Stomach (tissue), 4 donors: ENCODE results near the gene SCN11A.

Experiments
- EP300 ChIP-seq: sonication (generic); formaldehyde crosslinking; IDR thresholded peaks from one replicate; pipeline ENCODE4 v1.6.1; 2017; ENCODE audit warnings: antibody characterized with exemption
- POLR2AphosphoS5 ChIP-seq, 3 donors: sonication (generic); formaldehyde crosslinking; IDR thresholded peaks; one replicate each; pipeline ENCODE4 v1.6.1; 2016; ENCODE audit warnings: antibody characterized with exemption in 3 of 3
- TF ChIP-seq, protein P1 (sequence below), 7 experiments: fragments of 450-650 bp in 4 of 7; fragments of 200-600 bp in 3 of 7; sonication (generic) in 3 of 7; IDR thresholded peaks; one replicate each; pipeline ENCODE4 v1.5.1; 2016 to 2019; ENCODE audit warnings: antibody characterized with exemption in 7 of 7, control low read depth in 2 of 7, mild to moderate bottlenecking in 1 of 7

GRCh38 chr3:39096775-39097174, 45.0 kb upstream of the SCN11A start:
- TF ChIP-seq, protein P1, sequence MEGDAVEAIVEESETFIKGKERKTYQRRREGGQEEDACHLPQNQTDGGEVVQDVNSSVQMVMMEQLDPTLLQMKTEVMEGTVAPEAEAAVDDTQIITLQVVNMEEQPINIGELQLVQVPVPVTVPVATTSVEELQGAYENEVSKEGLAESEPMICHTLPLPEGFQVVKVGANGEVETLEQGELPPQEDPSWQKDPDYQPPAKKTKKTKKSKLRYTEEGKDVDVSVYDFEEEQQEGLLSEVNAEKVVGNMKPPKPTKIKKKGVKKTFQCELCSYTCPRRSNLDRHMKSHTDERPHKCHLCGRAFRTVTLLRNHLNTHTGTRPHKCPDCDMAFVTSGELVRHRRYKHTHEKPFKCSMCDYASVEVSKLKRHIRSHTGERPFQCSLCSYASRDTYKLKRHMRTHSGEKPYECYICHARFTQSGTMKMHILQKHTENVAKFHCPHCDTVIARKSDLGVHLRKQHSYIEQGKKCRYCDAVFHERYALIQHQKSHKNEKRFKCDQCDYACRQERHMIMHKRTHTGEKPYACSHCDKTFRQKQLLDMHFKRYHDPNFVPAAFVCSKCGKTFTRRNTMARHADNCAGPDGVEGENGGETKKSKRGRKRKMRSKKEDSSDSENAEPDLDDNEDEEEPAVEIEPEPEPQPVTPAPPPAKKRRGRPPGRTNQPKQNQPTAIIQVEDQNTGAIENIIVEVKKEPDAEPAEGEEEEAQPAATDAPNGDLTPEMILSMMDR (IDR thresholded peaks at IDR 0.05): no peak
- TF ChIP-seq POLR2AphosphoS5 (IDR thresholded peaks at IDR 0.05) (no peak), EP300 (no peak)
